Measurements from ENCODE around the gene OLFM1.

DNA sequence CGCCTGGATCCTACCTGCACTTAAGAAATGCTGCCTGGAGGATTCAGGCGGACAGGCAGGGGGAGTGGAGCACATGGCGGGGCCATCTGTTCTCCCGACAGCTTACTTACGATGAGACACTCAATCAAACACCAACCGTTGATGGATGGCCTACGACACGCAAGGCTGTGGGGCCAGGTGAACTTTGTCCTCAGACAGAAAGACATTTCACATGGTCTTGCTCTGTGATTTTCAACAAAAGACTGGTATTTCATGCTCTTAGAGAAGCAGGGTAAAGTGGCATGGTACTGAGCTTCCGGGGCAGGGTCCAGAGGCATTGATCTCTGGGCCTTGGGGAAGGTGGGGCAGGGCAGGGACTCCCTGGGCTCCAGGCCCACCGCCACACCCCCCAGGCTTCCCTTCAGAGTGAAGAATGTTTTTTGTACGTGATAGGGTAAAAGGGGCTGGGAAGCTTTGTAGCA is 9.1 kb upstream of the OLFM1 start:
- TF ChIP-seq CTCF (IDR thresholded peaks at IDR 0.05): no peak
- TF ChIP-seq EP300 (IDR thresholded peaks at IDR 0.05): no peak
- no peak for TF ChIP-seq POLR2A (IDR thresholded peaks at IDR 0.05)
- TF ChIP-seq POLR2AphosphoS5 (IDR thresholded peaks at IDR 0.05): no peak
